Coronary artery (tissue), 2 donors: ENCODE data around the gene ARL15.
"Not testable (repeated sequence)": the region's sequence is repeated elsewhere in the genome, so short reads cannot be mapped to it uniquely, and the experiment has no call there.

Experiments used
- DNase-seq: peaks from one replicate; pipeline ENCODE4 v3.0.0-alpha.2; 2017; ENCODE audit warnings: low spot score
- H3K27ac ChIP-seq, 2 donors: fragments of 200-600 bp; sonication (generic); one replicate each; pipeline ENCODE4 v1.5.1; 2016 to 2019
- H3K4me3 ChIP-seq: fragments of 200-600 bp; sonication (generic); 2 replicates; pipeline ENCODE4 v1.5.1; 2016; ENCODE audit warnings: mild to moderate bottlenecking, moderate library complexity
- TF ChIP-seq, protein P1 (sequence below): fragments of 200-600 bp; sonication (generic); IDR thresholded peaks from one replicate; pipeline ENCODE4 v1.5.1; 2019; ENCODE audit warnings: antibody characterized with exemption

The ARL15 gene

GRCh38 chr5:54062958-54063357 is 247.4 kb downstream of the ARL15 start:
- no peak overlapping the region for H3K27ac ChIP-seq
- TF ChIP-seq, protein P1, sequence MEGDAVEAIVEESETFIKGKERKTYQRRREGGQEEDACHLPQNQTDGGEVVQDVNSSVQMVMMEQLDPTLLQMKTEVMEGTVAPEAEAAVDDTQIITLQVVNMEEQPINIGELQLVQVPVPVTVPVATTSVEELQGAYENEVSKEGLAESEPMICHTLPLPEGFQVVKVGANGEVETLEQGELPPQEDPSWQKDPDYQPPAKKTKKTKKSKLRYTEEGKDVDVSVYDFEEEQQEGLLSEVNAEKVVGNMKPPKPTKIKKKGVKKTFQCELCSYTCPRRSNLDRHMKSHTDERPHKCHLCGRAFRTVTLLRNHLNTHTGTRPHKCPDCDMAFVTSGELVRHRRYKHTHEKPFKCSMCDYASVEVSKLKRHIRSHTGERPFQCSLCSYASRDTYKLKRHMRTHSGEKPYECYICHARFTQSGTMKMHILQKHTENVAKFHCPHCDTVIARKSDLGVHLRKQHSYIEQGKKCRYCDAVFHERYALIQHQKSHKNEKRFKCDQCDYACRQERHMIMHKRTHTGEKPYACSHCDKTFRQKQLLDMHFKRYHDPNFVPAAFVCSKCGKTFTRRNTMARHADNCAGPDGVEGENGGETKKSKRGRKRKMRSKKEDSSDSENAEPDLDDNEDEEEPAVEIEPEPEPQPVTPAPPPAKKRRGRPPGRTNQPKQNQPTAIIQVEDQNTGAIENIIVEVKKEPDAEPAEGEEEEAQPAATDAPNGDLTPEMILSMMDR, result no peak
- DNase-seq, result no peak
- no peak overlapping the region for H3K4me3 ChIP-seq

GRCh38 chr5:54060919-54061318 is 249.5 kb downstream of the ARL15 start:
- DNase-seq, H3K4me3 ChIP-seq, H3K27ac ChIP-seq: not testable (repeated sequence)

DNA sequence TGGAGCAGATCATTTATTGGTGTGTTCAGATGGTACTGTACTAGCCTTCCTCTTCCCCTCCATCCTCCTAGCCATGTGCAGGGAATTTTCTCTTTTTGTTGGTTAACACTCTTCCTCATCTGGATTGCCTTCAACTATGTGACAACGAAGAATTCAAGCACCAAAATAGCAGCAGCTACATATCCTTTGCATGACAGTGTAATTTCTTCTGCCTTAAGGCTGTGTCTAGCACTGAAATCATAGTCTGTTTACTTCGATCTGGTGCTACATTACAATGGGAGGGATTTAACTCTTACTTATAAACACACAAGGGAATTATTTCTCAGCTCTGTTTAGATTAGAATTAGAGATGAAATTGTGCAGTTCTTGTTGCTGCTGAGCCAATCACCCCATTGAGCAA is 260.4 kb downstream of the ARL15 start:
- H3K4me3 ChIP-seq, result no peak overlapping the region
- DNase-seq, result no peak
- TF ChIP-seq, protein P1, result no peak

GRCh38 chr5:54049144-54049543 is 261.2 kb downstream of the ARL15 start:
- H3K27ac ChIP-seq, result no peak overlapping the region
- no peak overlapping the region for H3K4me3 ChIP-seq
- DNase-seq, result no peak
- TF ChIP-seq, protein P1, result no peak

More for the DNA sequence above, 260.4 kb downstream of the ARL15 start:
- no peak overlapping the region for H3K27ac ChIP-seq

DNA sequence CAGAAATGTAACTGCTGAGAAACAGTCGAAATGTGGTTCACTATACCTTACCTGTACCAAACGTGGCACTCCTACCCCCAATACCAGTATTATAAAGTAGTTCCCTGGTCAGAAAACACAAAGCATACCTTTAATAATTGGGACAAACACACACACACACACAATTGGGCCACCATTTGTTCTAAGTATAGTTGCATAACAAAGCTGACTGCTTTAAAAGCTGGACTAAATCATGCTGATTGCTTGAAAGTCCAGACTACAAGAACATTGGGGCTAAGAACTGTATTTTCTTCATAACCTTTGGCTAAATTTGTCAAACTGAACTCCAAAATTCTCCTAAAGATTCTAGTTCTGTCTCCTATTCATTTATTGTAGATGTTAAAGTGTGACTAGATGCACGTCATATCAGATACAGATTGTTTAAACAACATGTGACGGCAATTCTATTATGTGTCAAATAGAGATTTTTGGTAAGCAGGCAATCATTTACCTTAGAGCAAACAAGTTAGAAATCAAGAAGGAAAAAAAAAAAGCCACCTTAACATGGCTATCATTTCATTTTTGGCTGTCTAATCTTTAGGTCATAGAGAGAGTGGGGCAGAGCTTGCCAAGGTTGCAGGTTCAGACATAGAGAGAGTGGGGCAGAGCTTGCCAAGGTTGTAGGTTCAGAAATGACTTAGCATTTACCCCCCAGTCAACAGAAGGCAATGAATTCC is 265.1 kb downstream of the ARL15 start:
- Histone ChIP-seq H3K4me3 (no peak overlapping the region), H3K27ac (no peak overlapping the region)
- TF ChIP-seq, protein P1, result no peak
- DNase-seq, result no peak

DNA sequence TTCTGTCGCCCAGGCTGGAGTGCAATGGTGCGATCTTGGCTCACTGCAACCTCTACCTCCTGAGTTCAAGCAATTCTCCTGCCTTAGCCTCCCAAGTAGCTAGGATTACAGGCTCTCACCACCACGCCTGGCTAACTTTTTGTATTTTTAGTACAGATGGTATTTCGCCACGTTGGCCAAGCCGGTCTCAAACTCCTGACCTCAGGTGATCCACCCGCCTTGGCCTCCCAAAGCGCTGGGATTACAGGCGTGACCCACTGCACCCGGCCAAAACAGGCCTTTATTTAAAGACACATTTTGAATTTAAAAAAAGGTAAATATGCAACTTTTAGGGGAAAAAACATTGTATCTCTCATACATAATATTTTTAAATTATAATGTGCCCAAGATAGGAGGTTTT is 266.1 kb downstream of the ARL15 start:
- not testable (repeated sequence) for H3K27ac ChIP-seq

GRCh38 chr5:54040804-54041203 is 269.6 kb downstream of the ARL15 start:
- no peak for DNase-seq
- no peak overlapping the region for H3K27ac ChIP-seq
- H3K4me3 ChIP-seq, result no peak overlapping the region
- TF ChIP-seq, protein P1, result no peak

More for the DNA sequence above, 266.1 kb downstream of the ARL15 start:
- not testable (repeated sequence) for DNase-seq, H3K4me3 ChIP-seq

- TF ChIP-seq, protein P1, result no peak
- DNase-seq, result no peak
- Histone ChIP-seq H3K4me3 (no peak overlapping the region), H3K27ac (no peak overlapping the region)
These were observed 270.4 kb downstream of the ARL15 start for GRCh38 chr5:54040018-54040417.
